CD4-positive, alpha-beta T cell treated with Interleukin-21 for 1 hour (primary cell): ENCODE data around the gene ERICH6.

ENCODE experiments used
- DNase-seq: peaks from one replicate; pipeline ENCODE4 v3.0.0-alpha.2; 2020

Gene ERICH6

GRCh38 chr3:150703756-150704344, at the start of gene ERICH6:
ERICH6 (minus strand) TSS chr3:150703920; CDS start chr3:150703898, 22 bp downstream.
- DNase-seq: peak; percentile 87

- no peak for DNase-seq
Measured at GRCh38 chr3:150751781-150752263, 48.1 kb upstream of the ERICH6 start.

- DNase-seq: no peak
Measured at GRCh38 chr3:150749255-150749654, 45.5 kb upstream of the ERICH6 start.

GRCh38 chr3:150748684-150749047, 44.9 kb upstream of the ERICH6 start:
- DNase-seq: no peak

- DNase-seq: no peak
Measured at GRCh38 chr3:150747886-150748683, 44.4 kb upstream of the ERICH6 start.

- no peak for DNase-seq
Measured at GRCh38 chr3:150746791-150747590, 43.3 kb upstream of the ERICH6 start.

GRCh38 chr3:150745832-150746231, 42.1 kb upstream of the ERICH6 start:
- DNase-seq: no peak

- DNase-seq: no peak
Measured at GRCh38 chr3:150744919-150745211, 41.1 kb upstream of the ERICH6 start.

GRCh38 chr3:150744041-150744918, 40.6 kb upstream of the ERICH6 start:
- DNase-seq: no peak

- DNase-seq: no peak
Measured at GRCh38 chr3:150743508-150743907, 39.8 kb upstream of the ERICH6 start.

GRCh38 chr3:150742679-150743078, 39.0 kb upstream of the ERICH6 start:
- DNase-seq: no peak

- DNase-seq: no peak
Measured at GRCh38 chr3:150742141-150742523, 38.4 kb upstream of the ERICH6 start.

- DNase-seq: no peak
Measured at GRCh38 chr3:150741497-150742140, 37.9 kb upstream of the ERICH6 start.

- no peak for DNase-seq
Measured at GRCh38 chr3:150740733-150741496, 37.2 kb upstream of the ERICH6 start.

GRCh38 chr3:150739877-150740645, 36.3 kb upstream of the ERICH6 start:
- no peak for DNase-seq

GRCh38 chr3:150739200-150739863, 35.6 kb upstream of the ERICH6 start:
- no peak for DNase-seq

GRCh38 chr3:150738688-150739087, 35.0 kb upstream of the ERICH6 start:
- DNase-seq: no peak

- no peak for DNase-seq
Measured at GRCh38 chr3:150737874-150738679, 34.4 kb upstream of the ERICH6 start.
